T-cell (primary cell): ENCODE results near the gene ACCSL. TPM values are rescaled to one million over a fixed set of nuclear protein-coding genes. Genes with fewer than 3 reads are reported as not detected.

Experiments
- ATAC-seq, 4 experiments: fragments of 200-7000 bp in 3 of 4; fragments of 150-1000 bp in 1 of 4; cut with Tn5 transposase; replicated peaks in 1 of 4; 1 replicate in 3 of 4; 2 replicates in 1 of 4; pipeline ENCODE4 v1.10.0; 2021; ENCODE audit warnings: moderate library complexity in 3 of 4, mild to moderate bottlenecking in 2 of 4, moderate number of reproducible peaks in 1 of 4
- CTCF ChIA-PET, 2 donors: fragments of 300-600 bp; sonication (Branson Sonifier 250); formaldehyde crosslinking; loops; one replicate each; lab custom pipeline; 2022; ENCODE audit warnings: antibody characterized with exemption in 2 of 2; lab: Charles Lee
- POLR2A ChIA-PET, 2 donors: fragments of 300-600 bp; sonication (Branson Sonifier 250); formaldehyde crosslinking; loops; one replicate each; lab custom pipeline; 2022; ENCODE audit warnings: antibody characterized with exemption in 2 of 2; lab: Charles Lee
- DNase-seq, 35 experiments: peaks; one replicate each; pipeline versions ENCODE4 v3.0.0 to v3.0.0-alpha.2; 2013 to 2023
- H3K27ac ChIP-seq: one replicate; pipeline ENCODE4 v1.5.1; 2013; ENCODE audit warnings: low read length
- H3K27me3 ChIP-seq, 2 experiments: replicated peaks in 1 of 2; 1 replicate in 1 of 2; 2 replicates in 1 of 2; pipeline versions ENCODE4 v1.6.1 to v1.7.0; 2013; ENCODE audit warnings: low read length in 1 of 2, mixed read lengths in 1 of 2; ENCODE audit not compliant: control insufficient read depth in 2 of 2, insufficient read depth in 2 of 2; ENCODE audit errors: extremely low read depth in 1 of 2
- H3K36me3 ChIP-seq, 2 donors: 1 replicate in 1 of 2; 2 replicates in 1 of 2; pipeline versions ENCODE4 v1.6.1 to v1.7.0; 2013; ENCODE audit warnings: low read length in 1 of 2; ENCODE audit not compliant: control insufficient read depth in 2 of 2, insufficient read depth in 1 of 2; ENCODE audit errors: extremely low read depth in 1 of 2
- H3K4me1 ChIP-seq, 2 experiments: 1 replicate in 1 of 2; 2 replicates in 1 of 2; pipeline versions ENCODE4 v1.6.1 to v1.7.0; 2013; ENCODE audit warnings: low read length in 2 of 2, mixed read lengths in 1 of 2; ENCODE audit not compliant: insufficient read depth in 2 of 2, control insufficient read depth in 1 of 2; ENCODE audit errors: extremely low read depth in 1 of 2
- H3K4me3 ChIP-seq, 2 donors: 1 replicate in 1 of 2; 2 replicates in 1 of 2; pipeline versions ENCODE4 v1.5.1 to v1.7.0; 2013; ENCODE audit warnings: mild to moderate bottlenecking in 2 of 2, low read length in 1 of 2, moderate library complexity in 1 of 2; ENCODE audit not compliant: control insufficient read depth in 1 of 2; ENCODE audit errors: extremely low read depth in 1 of 2
- H3K9me3 ChIP-seq: 2 replicates; pipeline ENCODE4 v1.7.0; 2013
- H3K27ac Mint-ChIP-seq, 2 donors: one replicate each; pipeline ENCODE4 v1.8.0; 2020 to 2021; ENCODE audit warnings: mild to moderate bottlenecking in 2 of 2, mixed read lengths in 2 of 2
- H3K27me3 Mint-ChIP-seq, 2 donors: one replicate each; pipeline ENCODE4 v1.8.0; 2021 to 2022; ENCODE audit warnings: mixed read lengths in 2 of 2
- H3K36me3 Mint-ChIP-seq: one replicate; pipeline ENCODE4 v1.8.0; 2021; ENCODE audit warnings: mixed read lengths
- H3K4me1 Mint-ChIP-seq, 3 donors: one replicate each; pipeline ENCODE4 v1.8.0; 2020 to 2022; ENCODE audit warnings: mixed read lengths in 3 of 3, mild to moderate bottlenecking in 1 of 3
- H3K4me3 Mint-ChIP-seq, 3 donors: one replicate each; pipeline ENCODE4 v1.8.0; 2020 to 2022; ENCODE audit warnings: mild to moderate bottlenecking in 3 of 3, mixed read lengths in 3 of 3, moderate library complexity in 3 of 3
- H3K9me3 Mint-ChIP-seq, 3 donors: one replicate each; pipeline ENCODE4 v1.8.0; 2020 to 2022; ENCODE audit warnings: mixed read lengths in 3 of 3
- WGBS: methylation state at CpG from one replicate; pipeline ENCODE4 v1.1.5; 2013; ENCODE audit warnings: missing lambda C conversion rate; ENCODE audit not compliant: insufficient coverage; 5-methylcytosine and 5-hydroxymethylcytosine counted together
- total RNA-seq, 35 experiments: library from RNA in 6 of 35; stranded (reverse) in 6 of 35; fragments of 120-200 nt in 1 of 35; gene quantifications; one replicate each; pipeline versions ENCODE4 v1.2.1 to v1.2.4 and lab custom pipeline; 2013 to 2026

The ACCSL gene
- total RNA-seq, 5 donors from 2014 or later (not counting 1 experiment from before 2014, with no cell fraction given), result not detected

DNA sequence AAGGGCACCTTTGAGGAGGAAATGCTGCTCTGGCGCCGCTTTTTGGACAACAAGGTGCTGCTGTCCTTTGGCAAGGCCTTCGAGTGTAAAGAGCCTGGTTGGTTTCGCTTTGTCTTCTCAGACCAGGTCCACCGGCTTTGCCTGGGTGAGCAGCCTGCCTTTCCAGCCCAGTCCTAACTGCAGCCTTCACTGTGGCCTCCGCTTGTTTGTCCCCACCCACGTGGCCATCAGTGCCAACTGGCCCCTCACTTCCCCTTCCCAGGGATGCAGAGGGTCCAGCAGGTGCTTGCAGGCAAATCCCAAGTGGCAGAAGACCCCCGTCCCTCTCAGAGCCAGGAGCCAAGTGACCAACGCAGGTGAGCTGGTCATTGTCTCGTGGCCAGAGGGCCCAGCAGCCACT lies 35.7 kb downstream of the ACCSL start:
- ChIA-PET CTCF (interaction anchor here in 1 of 2 donors (0.6 kb wide), 1 partner anchor 534 kb away, joined by 4 read pairs; no protein-coding TSS in a partner anchor), POLR2A (no interaction called here)
- no peaks in the 10 kb centered on the region for H3K4me1 ChIP-seq
- H3K27me3 Mint-ChIP-seq, result no peaks in the 10 kb centered on the region
- no peak overlapping the region for H3K27ac Mint-ChIP-seq
- H3K36me3 ChIP-seq, result peaks cover 2 to 5% of the 10 kb centered on the region in 2 donors
- ATAC-seq (no peak), DNase-seq (no peak)
- no peaks in the 10 kb centered on the region for H3K27me3 ChIP-seq
- no peak overlapping the region for H3K4me3 ChIP-seq
- no peaks in the 10 kb centered on the region for H3K4me1 Mint-ChIP-seq
- H3K27ac ChIP-seq, result no peak overlapping the region
- H3K9me3 Mint-ChIP-seq, result peaks cover 0 to 10% (median 9%) of the 10 kb centered on the region in 3 donors
- no peaks in the 10 kb centered on the region for H3K9me3 ChIP-seq
- peaks cover 46% of the 10 kb centered on the region for H3K36me3 Mint-ChIP-seq
- WGBS, result 92% methylated on average over 10 of the region's 10 CpGs
- H3K4me3 Mint-ChIP-seq, result no peak overlapping the region

DNA sequence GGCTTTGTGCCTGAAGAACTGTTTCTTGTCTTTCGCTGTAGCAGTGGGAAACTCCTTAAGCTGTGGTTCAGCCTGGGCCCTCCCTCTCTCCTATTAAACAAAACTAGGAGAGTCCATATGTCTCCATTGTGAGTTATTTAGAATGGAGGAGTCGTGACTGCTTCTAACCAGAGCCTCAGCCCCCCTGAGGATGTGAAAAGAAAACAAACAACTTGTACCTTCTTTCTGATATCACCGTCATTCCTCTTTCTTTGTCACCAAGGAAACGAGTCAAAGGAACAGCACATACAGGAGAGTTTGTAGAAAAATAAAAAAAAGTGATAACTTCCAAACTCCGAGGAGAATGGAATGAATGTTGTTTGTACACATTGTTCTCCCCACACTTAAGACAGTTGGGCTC lies 36.1 kb downstream of the ACCSL start:
- Mint-ChIP-seq H3K27me3 (no peaks in the 10 kb centered on the region), H3K4me3 (no peak overlapping the region), H3K36me3 (peaks cover 43% of the 10 kb centered on the region), H3K4me1 (no peaks in the 10 kb centered on the region), H3K27ac (no peak overlapping the region), H3K9me3 (peaks cover 0 to 10% (median 9%) of the 10 kb centered on the region in 3 donors)
- POLR2A ChIA-PET, result no interaction called here
- DNase-seq (no peak), ATAC-seq (no peak)
- WGBS, result no CpG with 5 or more reads among the region's 5 CpGs
- no peaks in the 10 kb centered on the region for H3K9me3 ChIP-seq
- no peak overlapping the region for H3K4me3 ChIP-seq
- CTCF ChIA-PET, result no interaction called here
- H3K4me1 ChIP-seq, result no peaks in the 10 kb centered on the region
- H3K27me3 ChIP-seq, result no peaks in the 10 kb centered on the region
- peaks cover 2 to 3% of the 10 kb centered on the region in 2 donors for H3K36me3 ChIP-seq
- H3K27ac ChIP-seq, result no peak overlapping the region

DNA sequence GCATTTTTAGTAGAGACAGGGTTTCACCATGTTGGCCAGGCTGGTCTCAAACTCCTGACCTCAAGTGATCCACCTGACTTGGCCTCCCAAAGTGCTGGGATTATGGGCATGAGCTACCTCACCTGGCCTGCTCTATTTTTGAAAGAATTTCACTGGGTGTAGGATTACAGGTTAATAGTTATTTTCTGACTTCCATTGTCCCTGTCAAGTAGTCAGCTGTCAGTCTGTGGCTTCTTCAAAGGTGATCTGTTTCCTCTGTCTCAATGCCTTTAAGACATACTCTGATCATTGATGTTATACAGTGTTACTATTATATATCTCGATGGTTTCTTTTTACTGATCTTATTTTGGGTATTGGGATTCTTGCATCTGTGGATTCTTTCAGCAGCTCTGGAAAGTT lies 37.5 kb downstream of the ACCSL start:
- no peak for ATAC-seq

DNA sequence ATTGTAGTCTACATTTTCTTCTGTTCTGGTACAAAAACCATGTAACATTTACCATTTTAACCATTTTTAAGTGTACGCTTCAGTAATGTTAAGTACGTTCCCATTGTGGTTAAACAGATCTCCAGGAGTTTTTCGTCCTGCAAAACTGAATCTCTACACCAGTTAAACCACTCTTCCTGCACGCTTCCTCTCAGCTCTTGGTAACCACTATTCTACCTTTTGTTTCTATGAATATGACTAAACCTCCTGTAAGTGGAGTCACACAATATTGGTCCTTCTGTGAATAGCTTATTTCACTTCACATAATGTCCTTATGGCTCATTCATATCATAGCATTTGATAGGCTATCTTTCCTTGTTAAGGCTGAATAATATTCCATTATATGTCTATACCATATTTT lies 40.6 kb downstream of the ACCSL start:
- Mint-ChIP-seq H3K27ac (no peak overlapping the region), H3K4me3 (no peak overlapping the region), H3K4me1 (no peaks in the 10 kb centered on the region), H3K36me3 (peaks cover 27% of the 10 kb centered on the region), H3K27me3 (no peaks in the 10 kb centered on the region), H3K9me3 (peaks cover 0 to 10% (median 9%) of the 10 kb centered on the region in 3 donors)
- CTCF ChIA-PET, result no interaction called here
- Histone ChIP-seq H3K27me3 (no peaks in the 10 kb centered on the region), H3K36me3 (no peaks in the 10 kb centered on the region), H3K4me3 (no peak overlapping the region), H3K27ac (no peak overlapping the region), H3K4me1 (no peaks in the 10 kb centered on the region), H3K9me3 (no peaks in the 10 kb centered on the region)
- ATAC-seq, result no peak
- WGBS, result 73% methylated on average over 3 of the region's 4 CpGs
- no peak for DNase-seq
- POLR2A ChIA-PET, result no interaction called here

More for the DNA sequence above, 37.5 kb downstream of the ACCSL start:
- peaks cover 0 to 10% (median 9%) of the 10 kb centered on the region in 3 donors for H3K9me3 Mint-ChIP-seq
- H3K4me1 Mint-ChIP-seq, result no peaks in the 10 kb centered on the region
- ChIA-PET POLR2A (no interaction called here), CTCF (interaction anchor here in 1 of 2 donors (1.1 kb wide), 1 partner anchor 9 kb away, joined by 8 read pairs; the partner anchor contains the start of gene EXT2)
- WGBS, result no CpG with 5 or more reads among the region's 1 CpG
- peaks cover 39% of the 10 kb centered on the region for H3K36me3 Mint-ChIP-seq
- H3K27me3 Mint-ChIP-seq, result no peaks in the 10 kb centered on the region
- H3K27me3 ChIP-seq, result no peaks in the 10 kb centered on the region
- no peaks in the 10 kb centered on the region for H3K4me1 ChIP-seq
- no peaks in the 10 kb centered on the region for H3K9me3 ChIP-seq
- H3K36me3 ChIP-seq, result peaks cover 2 to 3% of the 10 kb centered on the region in 2 donors
- H3K27ac Mint-ChIP-seq, result no peak overlapping the region
- no peak overlapping the region for H3K4me3 ChIP-seq
- no peak overlapping the region for H3K4me3 Mint-ChIP-seq
- no peak for DNase-seq
- H3K27ac ChIP-seq, result no peak overlapping the region

DNA sequence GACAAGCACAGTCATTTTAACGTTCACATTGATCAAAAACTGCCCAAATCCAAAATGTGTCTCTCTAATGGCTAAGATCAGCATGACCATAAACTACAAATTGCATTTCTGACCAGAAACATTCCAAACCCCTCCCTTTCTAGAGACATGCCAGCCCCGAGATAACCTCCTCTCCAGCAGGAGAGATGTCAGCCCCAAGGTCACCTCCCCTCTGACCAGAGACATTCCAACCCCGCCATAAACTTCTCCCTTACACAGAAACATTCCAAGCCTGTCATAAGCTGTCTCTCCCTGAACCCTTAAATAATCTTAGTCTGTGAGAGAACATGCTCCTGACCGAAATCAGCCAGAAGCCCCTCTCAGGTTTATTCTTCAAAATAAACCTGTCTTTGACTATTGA lies 41.1 kb downstream of the ACCSL start:
- CTCF ChIA-PET, result no interaction called here
- H3K4me1 ChIP-seq, result no peaks in the 10 kb centered on the region
- no peak overlapping the region for H3K27ac Mint-ChIP-seq

DNA sequence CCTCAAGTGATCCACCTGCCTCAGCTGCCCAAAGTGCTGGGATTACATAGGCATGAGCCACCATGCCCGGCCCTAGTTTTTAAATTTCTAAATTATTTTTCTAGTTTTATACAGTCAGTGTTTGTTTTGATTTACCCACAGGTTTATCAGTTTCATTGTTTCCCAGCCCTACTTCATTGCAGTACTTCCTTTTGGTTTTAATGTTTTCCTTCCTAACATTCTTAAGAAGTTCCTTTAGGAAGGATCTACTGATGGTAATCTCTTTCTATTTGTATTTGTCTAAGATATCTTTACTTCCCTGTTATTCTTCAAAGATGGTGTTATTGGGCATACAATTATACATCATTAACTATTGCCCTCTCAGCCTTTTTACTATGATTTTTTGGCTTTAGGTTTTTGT lies 42.8 kb downstream of the ACCSL start:
- Histone ChIP-seq H3K27ac (no peak overlapping the region), H3K36me3 (no peaks in the 10 kb centered on the region), H3K4me3 (no peak overlapping the region), H3K27me3 (no peaks in the 10 kb centered on the region), H3K9me3 (no peaks in the 10 kb centered on the region), H3K4me1 (peaks cover 3 to 9% of the 10 kb centered on the region in 2 experiments)
- CTCF ChIA-PET, result no interaction called here
- Mint-ChIP-seq H3K36me3 (peaks cover 14% of the 10 kb centered on the region), H3K27ac (no peak overlapping the region), H3K4me3 (no peak overlapping the region), H3K27me3 (no peaks in the 10 kb centered on the region), H3K4me1 (peaks cover 12 to 16% (median 13%) of the 10 kb centered on the region in 3 donors), H3K9me3 (peaks cover 0 to 7% (median 4%) of the 10 kb centered on the region in 3 donors)
- WGBS, result no CpG with 5 or more reads among the region's 1 CpG
- POLR2A ChIA-PET, result no interaction called here
- no peak for DNase-seq
- no peak for ATAC-seq

More for the DNA sequence above, 41.1 kb downstream of the ACCSL start:
- Mint-ChIP-seq H3K4me3 (no peak overlapping the region), H3K27me3 (no peaks in the 10 kb centered on the region), H3K9me3 (peaks cover 0 to 10% (median 9%) of the 10 kb centered on the region in 3 donors), H3K36me3 (peaks cover 23% of the 10 kb centered on the region), H3K4me1 (peaks cover 0 to under 1% (median under 1%) of the 10 kb centered on the region in 3 donors)
- Histone ChIP-seq H3K4me3 (no peak overlapping the region), H3K9me3 (no peaks in the 10 kb centered on the region), H3K27me3 (no peaks in the 10 kb centered on the region), H3K36me3 (no peaks in the 10 kb centered on the region), H3K27ac (no peak overlapping the region)
- WGBS, result 92% methylated on average over 4 of the region's 4 CpGs
- POLR2A ChIA-PET, result no interaction called here
- ATAC-seq (no peak), DNase-seq (no peak)
